Activated CD8-positive, alpha-beta memory T cell treated with anti-CD3 and anti-CD28 coated beads, Interleukin-2, amount 50 U/mL, for 4 hours (primary cell): Measurements from ENCODE around the gene NKAPD1.
"Not testable (repeated sequence)": the region's sequence is repeated elsewhere in the genome, so short reads cannot be mapped to it uniquely, and the experiment has no call there.

Experiments
- DNase-seq: peaks from one replicate; pipeline ENCODE4 v3.0.0-alpha.2; 2020

Gene NKAPD1

GRCh38 chr11:112087212-112087611 lies 13.1 kb downstream of the NKAPD1 start:
- DNase-seq: no peak

- not testable (repeated sequence) for DNase-seq
Observed at GRCh38 chr11:112095302-112095701, 21.2 kb downstream of the NKAPD1 start.

- no peak for DNase-seq
Observed at GRCh38 chr11:112096194-112096593, 22.1 kb downstream of the NKAPD1 start.

- no peak for DNase-seq
Observed at GRCh38 chr11:112097734-112098528, 23.8 kb downstream of the NKAPD1 start.

GRCh38 chr11:112100462-112100861 lies 26.4 kb downstream of the NKAPD1 start:
- DNase-seq: no peak

- no peak for DNase-seq
Observed at GRCh38 chr11:112103446-112103845, 29.3 kb downstream of the NKAPD1 start.

- DNase-seq: no peak
Observed at GRCh38 chr11:112106070-112106469, 32.0 kb downstream of the NKAPD1 start.

GRCh38 chr11:112113539-112114457 lies 39.7 kb downstream of the NKAPD1 start:
- DNase-seq: no peak

GRCh38 chr11:112114460-112114859 lies 40.4 kb downstream of the NKAPD1 start:
- DNase-seq: no peak

GRCh38 chr11:112115386-112115785 lies 41.3 kb downstream of the NKAPD1 start:
- no peak for DNase-seq

GRCh38 chr11:112118176-112118575 lies 44.1 kb downstream of the NKAPD1 start:
- no peak for DNase-seq

- no peak for DNase-seq
Observed at GRCh38 chr11:112121981-112122615, 48.0 kb downstream of the NKAPD1 start.

GRCh38 chr11:112123129-112123528 lies 49.0 kb downstream of the NKAPD1 start:
- no peak for DNase-seq

- no peak for DNase-seq
Observed at GRCh38 chr11:112127056-112127455, 53.0 kb downstream of the NKAPD1 start.

GRCh38 chr11:112128483-112129121 lies 54.5 kb downstream of the NKAPD1 start:
- no peak for DNase-seq

- no peak for DNase-seq
Observed at GRCh38 chr11:112129656-112130055, 55.6 kb downstream of the NKAPD1 start.

GRCh38 chr11:112132737-112133136 lies 58.6 kb downstream of the NKAPD1 start:
- DNase-seq: no peak

- DNase-seq: no peak
Observed at GRCh38 chr11:112134473-112134872, 60.4 kb downstream of the NKAPD1 start.
